T-helper 17 cell (primary cell): ENCODE measurements around the gene SPOCD1. TPM values are rescaled to one million over a fixed set of nuclear protein-coding genes. Genes with fewer than 3 reads are reported as not detected.
A peak's percentile ranks its signal among the peaks of the same experiment; 100 is the strongest.

Source experiments
- ATAC-seq: fragments of 150-1000 bp; cut with Tn5 transposase; 2 replicates; pipeline ENCODE4 v1.10.0; 2021; ENCODE audit warnings: mild to moderate bottlenecking, moderate library complexity
- DNase-seq, 3 donors: peaks; one replicate each; pipeline versions ENCODE4 v3.0.0 to v3.0.0-alpha.2; 2020 to 2021
- H3K9me3 ChIP-seq: one replicate; pipeline ENCODE4 v1.7.0; 2013; ENCODE audit warnings: low read length, mild to moderate bottlenecking; ENCODE audit not compliant: control insufficient read depth, poor library complexity, severe bottlenecking
- H3K27ac Mint-ChIP-seq: one replicate; pipeline ENCODE4 v1.8.0; 2022; ENCODE audit warnings: mild to moderate bottlenecking, moderate library complexity, mixed read lengths
- H3K27me3 Mint-ChIP-seq: one replicate; pipeline ENCODE4 v1.8.0; 2022; ENCODE audit warnings: mixed read lengths
- H3K36me3 Mint-ChIP-seq: one replicate; pipeline ENCODE4 v1.8.0; 2022; ENCODE audit warnings: low read depth, mixed read lengths
- H3K4me1 Mint-ChIP-seq: one replicate; pipeline ENCODE4 v1.8.0; 2022; ENCODE audit warnings: mild to moderate bottlenecking, mixed read lengths
- H3K4me3 Mint-ChIP-seq: one replicate; pipeline ENCODE4 v1.8.0; 2022; ENCODE audit warnings: mild to moderate bottlenecking, moderate library complexity, mixed read lengths
- total RNA-seq, 4 donors: library from RNA in 2 of 4; stranded (reverse) in 2 of 4; gene quantifications; one replicate each; pipeline ENCODE4 v1.2.3 and lab custom pipeline; 2022 to 2026

Gene SPOCD1
- total RNA-seq, 2 donors from 2014 or later: 0.30 to 7.5 TPM

- Mint-ChIP-seq H3K4me3 (no peak overlapping the region), H3K27me3 (peaks cover 31% of the 10 kb centered on the region), H3K27ac (no peak overlapping the region), H3K4me1 (peaks cover 8% of the 10 kb centered on the region), H3K36me3 (no peaks in the 10 kb centered on the region)
- H3K9me3 ChIP-seq: no peaks in the 10 kb centered on the region
- DNase-seq (no peak), ATAC-seq (no peak)
These were observed 22.1 kb downstream of the SPOCD1 start for GRCh38 chr1:31793586-31794285.

- ATAC-seq (no peak), DNase-seq (no peak)
- Mint-ChIP-seq H3K4me3 (no peak overlapping the region), H3K27ac (no peak overlapping the region), H3K4me1 (peaks cover 10% of the 10 kb centered on the region), H3K27me3 (peaks cover 28% of the 10 kb centered on the region), H3K36me3 (no peaks in the 10 kb centered on the region)
- no peaks in the 10 kb centered on the region for H3K9me3 ChIP-seq
These were observed 22.7 kb downstream of the SPOCD1 start for GRCh38 chr1:31793086-31793485.

GRCh38 chr1:31792541-31792940 lies 23.3 kb downstream of the SPOCD1 start:
- no peak for DNase-seq
- Mint-ChIP-seq H3K27me3 (peaks cover 22% of the 10 kb centered on the region), H3K27ac (no peak overlapping the region), H3K4me3 (no peak overlapping the region), H3K36me3 (no peaks in the 10 kb centered on the region), H3K4me1 (peaks cover 15% of the 10 kb centered on the region)
- no peaks in the 10 kb centered on the region for H3K9me3 ChIP-seq
- ATAC-seq: no peak

GRCh38 chr1:31792116-31792515 lies 23.7 kb downstream of the SPOCD1 start:
- Mint-ChIP-seq H3K4me1 (peaks cover 17% of the 10 kb centered on the region), H3K4me3 (no peak overlapping the region), H3K27ac (no peak overlapping the region), H3K36me3 (no peaks in the 10 kb centered on the region), H3K27me3 (peaks cover 18% of the 10 kb centered on the region)
- DNase-seq: peak in 1 of 3 donors; percentile 3
- ATAC-seq: no peak
- no peaks in the 10 kb centered on the region for H3K9me3 ChIP-seq

GRCh38 chr1:31791131-31791858 lies 24.5 kb downstream of the SPOCD1 start:
- no peak overlapping the region for H3K4me3 Mint-ChIP-seq
- no peak overlapping the region for H3K27ac Mint-ChIP-seq
- ATAC-seq (no peak), DNase-seq (no peak)
- H3K27me3 Mint-ChIP-seq: peaks cover 12% of the 10 kb centered on the region
- no peaks in the 10 kb centered on the region for H3K36me3 Mint-ChIP-seq
- peaks cover 17% of the 10 kb centered on the region for H3K4me1 Mint-ChIP-seq
- no peaks in the 10 kb centered on the region for H3K9me3 ChIP-seq

GRCh38 chr1:31790641-31791091 lies 25.2 kb downstream of the SPOCD1 start:
- ATAC-seq: no peak
- no peaks in the 10 kb centered on the region for H3K9me3 ChIP-seq
- no peak for DNase-seq
- Mint-ChIP-seq H3K4me1 (peaks cover 21% of the 10 kb centered on the region), H3K27me3 (peaks cover 6% of the 10 kb centered on the region), H3K36me3 (no peaks in the 10 kb centered on the region), H3K27ac (no peak overlapping the region), H3K4me3 (no peak overlapping the region)

GRCh38 chr1:31790140-31790539 lies 25.7 kb downstream of the SPOCD1 start:
- H3K9me3 ChIP-seq: no peaks in the 10 kb centered on the region
- H3K27ac Mint-ChIP-seq: peak overlapping the region; percentile 37
- ATAC-seq (no peak), DNase-seq (no peak)
- H3K4me3 Mint-ChIP-seq: peak overlapping the region; percentile 59
- peaks cover 21% of the 10 kb centered on the region for H3K4me1 Mint-ChIP-seq
- peaks cover 4% of the 10 kb centered on the region for H3K27me3 Mint-ChIP-seq
- H3K36me3 Mint-ChIP-seq: no peaks in the 10 kb centered on the region

- Mint-ChIP-seq H3K4me1 (peaks cover 21% of the 10 kb centered on the region), H3K27ac (peak overlapping the region; percentile 92), H3K36me3 (no peaks in the 10 kb centered on the region), H3K4me3 (peak overlapping the region; percentile 92), H3K27me3 (peaks cover 4% of the 10 kb centered on the region)
- no peaks in the 10 kb centered on the region for H3K9me3 ChIP-seq
- DNase-seq (peak; percentile 86 to 99 (median 90)), ATAC-seq (peak; percentile 81)
These were observed 26.4 kb downstream of the SPOCD1 start for GRCh38 chr1:31789259-31790065.

GRCh38 chr1:31788825-31789256 lies 27.0 kb downstream of the SPOCD1 start:
- no peaks in the 10 kb centered on the region for H3K9me3 ChIP-seq
- H3K4me3 Mint-ChIP-seq: peak overlapping the region; percentile 92
- peaks cover 21% of the 10 kb centered on the region for H3K4me1 Mint-ChIP-seq
- H3K36me3 Mint-ChIP-seq: no peaks in the 10 kb centered on the region
- peak overlapping the region; percentile 92 for H3K27ac Mint-ChIP-seq
- peak; percentile 62 for ATAC-seq
- peak in 1 of 3 donors; percentile 21 for DNase-seq
- H3K27me3 Mint-ChIP-seq: peaks cover 4% of the 10 kb centered on the region

GRCh38 chr1:31788138-31788824 lies 27.5 kb downstream of the SPOCD1 start:
- H3K9me3 ChIP-seq: no peaks in the 10 kb centered on the region
- Mint-ChIP-seq H3K27ac (peak overlapping the region; percentile 92), H3K4me3 (peak overlapping the region; percentile 92), H3K4me1 (peaks cover 21% of the 10 kb centered on the region), H3K27me3 (peaks cover 4% of the 10 kb centered on the region), H3K36me3 (no peaks in the 10 kb centered on the region)
- peak; percentile 76 for ATAC-seq
- peak; percentile 80 to 88 (median 83) for DNase-seq

- peaks cover 4% of the 10 kb centered on the region for H3K27me3 Mint-ChIP-seq
These were observed 28.1 kb downstream of the SPOCD1 start for GRCh38 chr1:31787786-31788137.

GRCh38 chr1:31787261-31787660 lies 28.6 kb downstream of the SPOCD1 start:
- no peak for DNase-seq
- no peaks in the 10 kb centered on the region for H3K36me3 Mint-ChIP-seq
- H3K9me3 ChIP-seq: no peaks in the 10 kb centered on the region
- peak overlapping the region; percentile 92 for H3K4me3 Mint-ChIP-seq
- no peak for ATAC-seq
- peaks cover 21% of the 10 kb centered on the region for H3K4me1 Mint-ChIP-seq
- H3K27me3 Mint-ChIP-seq: peaks cover 4% of the 10 kb centered on the region
- peak overlapping the region; percentile 92 for H3K27ac Mint-ChIP-seq

More at GRCh38 chr1:31787786-31788137, 28.1 kb downstream of the SPOCD1 start:
- peak overlapping the region; percentile 92 for H3K4me3 Mint-ChIP-seq
- ATAC-seq (no peak), DNase-seq (no peak)
- no peaks in the 10 kb centered on the region for H3K36me3 Mint-ChIP-seq
- H3K27ac Mint-ChIP-seq: peak overlapping the region; percentile 92
- no peaks in the 10 kb centered on the region for H3K9me3 ChIP-seq
- peaks cover 21% of the 10 kb centered on the region for H3K4me1 Mint-ChIP-seq
